Stromal cell of bone marrow (primary cell): ENCODE results near the gene ADAMTS4.

Experiments
- DNase-seq: peaks from one replicate; pipeline ENCODE4 v3.0.0-alpha.2; 2012; ENCODE audit warnings: low read depth

ADAMTS4 gene

DNA sequence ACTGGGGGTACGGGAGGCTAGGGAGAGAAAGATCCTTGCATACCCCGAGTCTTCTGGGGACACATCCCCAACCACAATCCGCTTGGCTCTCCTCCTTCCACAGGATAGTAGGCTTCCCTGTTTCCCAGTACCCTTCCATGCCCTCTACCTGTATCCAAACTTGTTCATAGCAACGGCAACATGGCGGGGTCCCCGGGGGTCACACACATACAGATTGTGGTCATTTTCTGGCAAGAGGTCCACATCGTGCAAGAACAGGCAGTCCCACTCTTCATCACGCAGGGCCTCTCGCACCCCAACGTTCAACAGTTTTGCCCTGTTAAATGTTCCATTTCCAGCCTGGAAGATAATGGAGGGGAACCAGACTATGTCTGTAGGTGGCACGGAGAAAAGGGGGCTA is 25.1 kb downstream of the ADAMTS4 start:
- DNase-seq, result no peak

DNA sequence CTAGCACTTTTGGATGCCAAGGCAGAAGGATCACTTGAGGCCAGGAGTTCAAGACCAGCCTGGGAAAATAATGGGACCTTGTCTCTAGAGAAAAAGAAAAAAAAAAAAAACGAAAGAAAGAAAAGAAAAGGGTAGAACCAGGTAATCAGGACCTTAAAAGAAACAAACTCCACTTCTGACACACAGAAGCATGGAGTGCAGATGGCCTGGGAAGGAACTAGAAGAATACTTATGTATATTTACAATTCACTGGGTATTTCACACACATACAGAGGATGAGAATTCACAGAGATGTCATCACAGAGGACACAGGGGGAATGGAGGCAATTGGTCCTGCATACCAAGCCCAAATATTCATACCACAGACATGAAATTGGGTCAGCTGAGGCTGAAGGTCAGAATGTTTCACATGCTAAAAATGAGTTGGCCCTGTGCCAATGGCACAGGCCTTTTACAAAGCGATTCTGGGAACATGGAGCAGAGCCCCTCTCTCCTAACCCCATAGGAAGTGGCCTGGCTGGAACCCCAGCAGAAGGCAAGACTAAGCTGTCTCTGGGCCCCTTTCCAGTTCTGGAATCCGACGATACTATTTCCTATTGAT is 26.0 kb downstream of the ADAMTS4 start:
- peak; percentile 89 for DNase-seq

DNA sequence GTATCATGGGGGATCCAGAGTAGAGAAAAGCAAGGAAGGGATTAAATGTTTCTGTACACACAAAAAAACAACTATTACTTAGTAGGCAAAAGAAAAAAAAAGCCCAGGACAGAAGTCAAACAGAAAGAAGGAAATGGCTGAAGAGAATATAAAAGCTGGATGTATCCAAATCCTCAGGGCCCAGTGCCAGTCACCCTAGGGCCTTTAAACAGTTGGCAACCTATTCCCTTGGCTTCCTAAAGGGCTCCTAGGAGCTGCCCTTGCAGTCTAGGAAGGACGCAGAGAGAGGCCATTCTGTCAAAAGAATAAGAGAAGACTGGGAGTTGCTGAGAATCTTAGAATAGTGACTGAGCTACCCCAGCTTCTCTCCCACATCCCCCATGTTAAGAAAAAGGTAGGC is 26.5 kb downstream of the ADAMTS4 start:
- DNase-seq, result no peak

DNA sequence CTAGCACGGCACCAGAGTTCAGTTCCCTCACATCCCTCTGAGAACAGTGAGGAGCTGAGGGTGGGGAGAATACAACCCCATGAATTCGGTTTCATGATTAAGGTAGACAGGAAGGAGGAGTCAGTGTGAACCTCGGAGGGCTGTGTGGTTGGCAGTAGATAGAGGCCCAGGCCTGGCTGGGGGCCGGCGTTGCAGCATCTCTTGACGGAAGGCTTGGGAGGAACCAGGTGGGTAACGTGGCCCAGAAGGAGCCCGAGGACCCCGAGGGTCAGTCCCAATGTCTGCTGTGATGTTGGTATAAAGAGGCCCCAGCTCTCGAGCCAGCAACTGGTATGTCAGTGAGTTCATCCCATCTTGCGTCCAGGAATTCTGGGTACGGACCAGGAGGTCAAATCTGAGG is 27.2 kb downstream of the ADAMTS4 start:
- DNase-seq, result no peak

DNA sequence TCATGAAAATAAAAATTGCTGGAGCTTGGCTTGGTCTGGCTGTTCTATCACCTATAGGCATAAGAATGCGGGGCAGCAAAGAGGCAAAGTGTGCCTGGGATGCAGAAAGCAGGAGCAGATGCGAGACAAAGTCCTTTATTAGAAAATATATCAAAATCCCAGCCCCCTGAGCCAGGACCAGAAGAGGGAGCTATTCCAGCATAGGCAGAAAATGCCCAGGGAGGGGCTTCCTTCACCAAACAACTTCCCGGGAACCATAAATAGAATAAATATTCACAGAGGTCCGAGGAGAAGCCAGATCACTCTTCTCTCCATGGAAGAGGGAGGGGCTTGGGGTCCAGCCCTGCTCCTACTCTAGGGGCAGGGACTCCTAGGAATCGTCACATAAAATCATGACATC is 27.7 kb downstream of the ADAMTS4 start:
- no peak for DNase-seq

DNA sequence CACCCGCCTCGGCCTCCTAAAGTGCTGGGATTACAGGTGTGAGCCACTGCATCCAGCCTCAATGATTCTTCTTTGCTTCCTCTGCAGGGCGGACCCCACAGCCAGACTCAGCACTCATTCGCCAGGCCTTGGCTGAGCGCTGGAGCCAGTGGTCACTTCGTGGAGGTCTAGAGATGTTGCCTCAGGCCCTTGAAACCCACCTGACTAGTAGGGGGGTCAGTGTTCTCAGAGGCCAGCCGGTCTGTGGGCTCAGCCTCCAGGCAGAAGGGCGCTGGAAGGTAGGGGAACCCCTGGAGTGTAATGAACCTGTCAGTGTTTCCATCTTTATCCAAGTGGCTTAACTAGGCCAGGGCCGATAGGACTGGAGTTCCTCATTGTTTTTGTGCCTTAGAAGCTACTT is 29.9 kb downstream of the ADAMTS4 start:
- DNase-seq, result no peak

DNA sequence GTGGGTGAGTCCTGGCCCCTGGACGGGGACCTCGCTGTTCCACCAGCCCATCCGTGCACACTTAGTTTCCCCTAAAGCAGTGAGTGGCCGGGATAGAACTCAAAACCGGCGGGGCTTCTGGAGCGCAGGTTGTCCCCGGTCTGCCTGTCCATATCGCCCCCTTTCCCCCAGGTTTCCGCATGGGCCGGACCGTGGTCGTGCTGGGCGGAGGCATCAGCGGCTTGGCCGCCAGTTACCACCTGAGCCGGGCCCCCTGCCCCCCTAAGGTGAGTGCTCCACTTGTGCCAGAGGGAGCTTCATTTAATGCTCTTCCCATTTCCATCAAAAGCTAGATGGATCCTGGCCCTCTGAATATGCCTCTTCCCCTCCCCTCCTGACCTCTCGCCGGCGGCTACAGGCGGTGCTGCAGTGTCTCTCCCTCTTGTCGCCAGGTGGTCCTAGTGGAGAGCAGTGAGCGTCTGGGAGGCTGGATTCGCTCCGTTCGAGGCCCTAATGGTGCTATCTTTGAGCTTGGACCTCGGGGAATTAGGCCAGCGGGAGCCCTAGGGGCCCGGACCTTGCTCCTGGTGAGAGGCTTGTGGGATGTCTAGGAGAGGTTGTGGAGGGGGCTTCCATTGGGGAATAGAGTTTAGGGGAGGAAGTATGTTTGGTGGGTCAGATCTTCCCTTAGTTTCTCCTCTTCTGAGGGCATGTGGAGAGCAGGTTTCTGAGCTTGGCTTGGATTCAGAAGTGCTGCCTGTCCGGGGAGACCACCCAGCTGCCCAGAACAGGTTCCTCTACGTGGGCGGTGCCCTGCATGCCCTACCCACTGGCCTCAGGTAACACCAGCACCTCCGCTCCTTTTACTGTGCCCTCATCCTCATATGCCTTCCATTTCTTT is 31.9 kb downstream of the ADAMTS4 start:
- no peak for DNase-seq

DNA sequence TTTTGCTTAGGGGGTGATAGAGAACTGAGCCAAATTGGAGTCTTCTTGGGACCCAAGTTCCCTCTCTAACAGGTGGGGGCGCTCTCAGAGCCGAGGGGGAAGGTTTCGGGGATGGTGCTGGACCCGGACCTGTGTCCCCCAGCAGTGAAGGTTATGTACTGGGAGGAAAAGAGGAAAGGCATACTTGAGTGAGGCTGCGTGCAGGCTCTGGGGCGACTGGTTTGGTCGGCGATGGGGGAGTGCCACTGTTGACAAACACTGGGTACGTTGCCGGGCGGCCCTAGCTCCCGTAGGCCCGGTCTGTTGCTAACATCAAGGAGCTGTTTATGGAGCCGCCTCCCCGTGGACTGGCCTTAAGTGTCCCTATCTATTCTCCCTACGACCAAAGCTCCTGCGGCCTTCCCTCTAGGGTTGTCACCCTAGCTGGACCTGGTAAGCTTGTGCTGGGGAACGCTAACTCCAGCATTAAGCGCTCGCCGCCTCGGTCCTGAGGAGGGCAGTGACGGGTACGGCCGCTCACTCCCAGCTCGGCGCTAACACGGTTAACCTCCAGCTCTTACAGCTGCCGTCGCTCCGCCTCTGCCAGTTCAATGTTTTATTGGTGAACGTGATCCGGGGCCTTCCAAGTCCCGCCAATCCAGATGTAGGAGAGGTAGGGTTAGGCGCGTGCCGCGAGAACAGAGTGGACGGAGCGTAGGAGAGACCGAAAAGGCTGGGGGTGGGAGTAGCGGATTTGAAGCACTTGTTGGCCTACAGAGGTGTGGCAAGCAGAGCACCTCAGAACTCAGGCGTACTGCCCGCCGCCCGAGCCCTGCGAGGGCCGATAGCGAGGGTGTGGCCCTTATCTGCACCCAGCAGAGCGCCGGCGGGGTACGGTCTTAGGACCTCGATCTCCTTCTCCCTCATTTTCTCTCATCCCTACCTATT is 32.8 kb downstream of the ADAMTS4 start, which contains the start of gene PPOX:
PPOX (plus strand) TSS at position 685 of the 927 bp plus-strand sequence. CDS start 422 bp downstream, outside the sequence.
- DNase-seq, result peak; percentile 98

DNA sequence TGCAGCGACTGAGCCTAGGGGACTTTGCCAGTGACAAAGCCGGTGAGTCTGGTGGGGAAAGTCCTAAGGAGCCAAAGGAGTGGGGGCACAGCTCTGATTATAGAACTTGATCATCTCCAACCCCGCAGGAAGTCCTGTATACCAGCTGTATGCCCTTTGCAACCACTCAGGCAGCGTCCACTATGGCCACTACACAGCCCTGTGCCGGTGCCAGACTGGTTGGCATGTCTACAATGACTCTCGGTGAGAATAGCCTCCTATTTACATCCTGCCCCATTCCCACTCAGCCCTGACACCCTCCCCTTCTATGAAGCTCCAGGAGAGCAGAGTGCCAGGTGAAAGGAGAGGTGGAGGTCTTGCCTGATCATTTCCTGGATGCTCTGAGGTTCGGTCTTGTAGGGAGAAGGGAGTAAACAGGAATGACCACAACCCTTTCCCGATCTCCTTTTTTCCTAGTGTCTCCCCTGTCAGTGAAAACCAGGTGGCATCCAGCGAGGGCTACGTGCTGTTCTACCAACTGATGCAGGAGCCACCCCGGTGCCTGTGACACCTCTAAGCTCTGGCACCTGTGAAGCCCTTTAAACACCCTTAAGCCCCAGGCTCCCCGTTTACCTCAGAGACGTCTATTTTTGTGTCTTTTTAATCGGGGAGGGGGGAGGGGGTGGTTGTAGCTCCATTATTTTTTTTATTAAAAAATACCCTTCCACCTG is 33.8 kb downstream of the ADAMTS4 start:
- DNase-seq, result no peak

DNA sequence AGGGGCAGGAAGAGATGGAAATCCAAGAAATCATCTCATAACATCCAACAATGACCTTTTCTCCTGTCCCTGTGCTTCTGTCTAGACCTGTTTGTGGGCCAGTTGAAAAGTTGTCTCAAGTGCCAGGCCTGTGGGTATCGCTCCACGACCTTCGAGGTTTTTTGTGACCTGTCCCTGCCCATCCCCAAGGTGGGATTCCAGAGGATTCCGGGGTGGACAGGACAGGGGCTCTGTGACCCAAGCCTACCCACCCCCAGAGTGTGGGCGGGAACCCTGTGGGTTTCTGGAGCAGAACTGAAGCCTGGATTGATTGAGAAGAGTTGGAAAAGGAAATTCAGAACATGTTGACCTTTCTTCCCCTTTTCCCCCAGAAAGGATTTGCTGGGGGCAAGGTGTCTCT is 35.1 kb downstream of the ADAMTS4 start:
- DNase-seq, result no peak

DNA sequence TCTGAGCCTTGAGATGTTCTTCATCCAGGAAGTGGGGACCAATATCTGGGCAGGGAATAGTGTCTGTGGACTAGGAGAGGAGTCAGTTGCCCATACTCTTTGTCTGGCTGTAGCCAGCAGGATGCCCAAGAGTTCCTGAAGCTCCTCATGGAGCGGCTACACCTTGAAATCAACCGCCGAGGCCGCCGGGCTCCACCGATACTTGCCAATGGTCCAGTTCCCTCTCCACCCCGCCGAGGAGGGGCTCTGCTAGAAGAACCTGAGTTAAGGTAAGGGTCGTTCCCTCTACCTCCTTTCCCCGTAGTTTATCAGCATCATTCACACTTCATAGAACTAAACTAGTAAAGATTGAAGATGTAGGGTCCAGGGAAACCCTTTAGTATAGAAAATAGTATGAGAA is 36.0 kb downstream of the ADAMTS4 start:
- DNase-seq, result no peak

DNA sequence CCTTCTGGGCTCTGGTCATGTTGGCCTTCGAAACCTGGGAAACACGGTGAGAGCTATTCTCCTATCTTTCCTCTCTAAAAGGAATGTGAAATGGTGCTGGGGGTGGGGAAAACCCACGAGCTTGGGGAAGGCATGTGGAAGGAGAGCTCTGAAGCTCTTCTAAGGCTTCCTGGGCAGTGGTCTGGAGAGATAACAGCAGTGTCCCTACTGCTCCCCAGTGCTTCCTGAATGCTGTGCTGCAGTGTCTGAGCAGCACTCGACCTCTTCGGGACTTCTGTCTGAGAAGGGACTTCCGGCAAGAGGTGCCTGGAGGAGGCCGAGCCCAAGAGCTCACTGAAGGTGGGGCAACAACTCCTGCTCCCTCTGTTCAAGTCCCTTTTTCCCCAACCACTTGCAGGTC is 36.8 kb downstream of the ADAMTS4 start:
- DNase-seq, result no peak

DNA sequence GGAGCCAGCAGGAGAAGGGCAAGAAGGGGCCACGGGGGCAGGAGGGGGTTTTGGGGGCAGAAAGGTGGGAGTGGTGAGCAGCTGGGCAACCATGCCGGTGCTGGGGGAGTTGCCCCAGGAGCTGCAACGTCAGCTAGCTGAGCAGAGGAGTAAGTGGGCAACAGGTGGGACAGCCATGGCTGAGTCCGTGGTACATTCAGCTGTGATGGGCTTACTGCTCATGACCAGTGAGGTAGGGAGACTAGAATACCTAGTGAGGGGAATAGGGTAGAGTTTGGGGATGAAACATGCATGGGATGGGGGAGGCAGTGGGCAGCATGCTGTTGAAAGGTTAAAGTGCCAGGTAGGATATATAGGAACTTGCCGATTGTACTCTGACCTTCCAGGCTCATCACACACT is 37.2 kb downstream of the ADAMTS4 start:
- no peak for DNase-seq

DNA sequence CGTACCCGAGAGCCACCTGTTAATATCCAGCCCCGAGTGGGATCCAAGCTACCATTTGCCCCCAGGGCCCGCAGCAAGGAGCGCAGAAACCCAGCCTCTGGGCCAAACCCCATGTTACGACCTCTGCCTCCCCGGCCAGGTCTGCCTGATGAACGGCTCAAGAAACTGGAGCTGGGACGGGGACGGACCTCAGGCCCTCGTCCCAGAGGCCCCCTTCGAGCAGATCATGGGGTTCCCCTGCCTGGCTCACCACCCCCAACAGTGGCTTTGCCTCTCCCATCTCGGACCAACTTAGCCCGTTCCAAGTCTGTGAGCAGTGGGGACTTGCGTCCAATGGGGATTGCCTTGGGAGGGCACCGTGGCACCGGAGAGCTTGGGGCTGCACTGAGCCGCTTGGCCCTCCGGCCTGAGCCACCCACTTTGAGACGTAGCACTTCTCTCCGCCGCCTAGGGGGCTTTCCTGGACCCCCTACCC is 38.1 kb downstream of the ADAMTS4 start:
- DNase-seq, result no peak

DNA sequence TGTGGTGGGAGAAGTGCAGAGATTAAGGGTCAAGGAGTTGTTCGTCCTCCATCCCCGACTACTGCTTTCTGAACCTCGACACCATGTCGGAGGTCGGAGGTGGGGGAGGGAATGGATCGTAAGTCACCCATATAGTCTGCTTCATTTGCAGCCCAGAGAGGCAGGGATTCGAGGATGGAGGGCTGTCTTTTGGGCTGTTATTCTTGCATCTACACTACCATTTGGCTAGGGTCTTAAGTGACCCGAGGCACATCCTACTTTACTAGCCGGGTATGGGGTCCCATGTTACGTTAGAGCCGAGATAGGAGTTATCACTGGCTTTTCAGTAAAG is 39.0 kb downstream of the ADAMTS4 start:
- no peak for DNase-seq

DNA sequence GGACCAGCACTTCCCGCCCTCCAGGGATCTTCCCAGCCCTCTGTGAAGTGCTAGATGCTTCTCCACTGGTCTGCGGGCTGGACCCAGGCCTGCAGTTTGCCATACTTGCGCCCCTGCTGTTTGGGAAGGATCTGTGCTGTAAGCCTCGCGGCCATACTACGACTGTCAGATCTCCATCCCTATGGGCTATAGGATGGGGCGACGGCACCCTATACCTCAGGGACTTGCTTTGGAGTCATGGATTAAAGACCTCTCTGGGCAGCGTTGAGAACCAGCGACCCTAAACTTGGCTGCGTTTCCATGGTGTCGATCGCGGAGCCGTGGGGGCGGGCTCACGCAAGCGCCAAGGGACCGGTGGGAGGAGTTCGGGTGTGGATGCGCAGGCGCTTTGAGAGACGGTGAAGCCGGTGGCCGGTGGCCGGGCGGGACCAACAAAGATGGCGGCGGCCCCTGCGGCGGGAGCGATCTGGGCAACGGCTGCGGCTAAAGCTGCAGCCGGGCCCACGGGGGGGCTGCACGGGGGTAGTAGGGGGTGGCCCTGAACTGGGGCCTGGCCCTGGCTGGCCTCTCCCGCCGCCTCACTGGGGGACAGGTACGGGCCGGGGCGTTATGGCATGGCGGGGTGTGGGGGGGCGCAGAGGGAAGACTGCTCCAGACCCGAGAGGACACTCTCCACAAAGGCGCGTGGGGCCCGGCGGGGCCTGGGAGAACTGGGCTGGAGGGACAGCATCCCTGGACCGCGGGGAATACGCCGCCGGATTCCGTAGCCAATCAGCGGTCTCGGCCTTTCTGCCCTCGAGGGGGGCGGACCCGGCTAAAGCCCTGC is 39.6 kb downstream of the ADAMTS4 start, which contains the start of gene USP21:
USP21 (plus strand) TSS at position 414 of the 826 bp plus-strand sequence. CDS start 1,141 bp downstream, outside the sequence.
- DNase-seq, result peak; percentile 75

DNA sequence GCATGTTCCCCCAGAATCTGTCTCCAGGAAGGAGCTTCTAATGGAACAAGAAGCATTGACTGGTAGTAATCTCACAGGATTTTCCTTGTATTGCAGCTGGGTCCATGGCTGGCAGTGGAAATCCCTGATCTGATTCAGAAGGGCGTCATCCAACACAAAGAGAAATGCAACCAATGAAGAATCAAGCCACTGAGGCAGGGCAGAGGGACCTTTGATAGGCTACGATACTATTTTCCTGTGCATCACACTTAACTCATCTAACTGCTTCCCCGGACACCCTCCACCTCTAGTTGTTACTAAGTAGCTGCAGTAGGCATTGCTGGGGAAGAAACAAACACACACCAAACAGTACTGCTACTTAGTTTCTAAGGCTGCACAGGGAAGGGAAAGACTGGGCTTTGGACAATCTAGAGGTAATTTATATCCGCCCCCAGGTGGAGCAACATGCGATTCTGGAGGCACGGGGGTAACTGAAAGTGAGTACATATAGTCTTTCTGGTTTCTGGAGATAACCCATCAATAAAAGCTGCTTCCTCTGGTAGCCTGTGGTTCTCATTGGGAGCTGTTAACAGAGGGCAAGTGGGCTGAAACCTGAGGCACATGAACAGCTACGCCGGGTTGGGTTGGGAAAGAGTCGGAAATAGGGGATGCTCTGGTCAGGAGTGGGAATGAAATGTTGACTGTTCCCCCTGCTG is 40.4 kb downstream of the ADAMTS4 start:
- no peak for DNase-seq

DNA sequence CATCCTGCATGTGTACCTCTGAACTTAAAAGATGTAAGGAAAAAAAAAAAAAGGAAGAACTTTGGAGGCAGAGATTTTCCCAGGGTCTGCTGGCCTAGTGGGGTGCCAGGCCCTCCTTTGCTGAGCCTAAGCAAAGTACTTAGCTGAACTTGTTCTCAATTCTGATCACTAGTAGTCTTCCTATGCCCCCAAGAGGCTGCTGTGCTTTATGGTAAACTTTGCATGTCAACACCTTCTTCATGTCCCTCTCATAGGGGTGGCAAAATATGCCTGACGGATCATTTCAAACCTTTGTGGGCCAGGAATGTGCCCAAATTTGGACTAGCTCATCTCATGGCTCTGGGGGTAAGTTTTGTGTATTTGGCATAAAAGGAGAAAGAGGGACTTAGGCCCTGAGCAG is 41.0 kb downstream of the ADAMTS4 start:
- DNase-seq, result no peak

DNA sequence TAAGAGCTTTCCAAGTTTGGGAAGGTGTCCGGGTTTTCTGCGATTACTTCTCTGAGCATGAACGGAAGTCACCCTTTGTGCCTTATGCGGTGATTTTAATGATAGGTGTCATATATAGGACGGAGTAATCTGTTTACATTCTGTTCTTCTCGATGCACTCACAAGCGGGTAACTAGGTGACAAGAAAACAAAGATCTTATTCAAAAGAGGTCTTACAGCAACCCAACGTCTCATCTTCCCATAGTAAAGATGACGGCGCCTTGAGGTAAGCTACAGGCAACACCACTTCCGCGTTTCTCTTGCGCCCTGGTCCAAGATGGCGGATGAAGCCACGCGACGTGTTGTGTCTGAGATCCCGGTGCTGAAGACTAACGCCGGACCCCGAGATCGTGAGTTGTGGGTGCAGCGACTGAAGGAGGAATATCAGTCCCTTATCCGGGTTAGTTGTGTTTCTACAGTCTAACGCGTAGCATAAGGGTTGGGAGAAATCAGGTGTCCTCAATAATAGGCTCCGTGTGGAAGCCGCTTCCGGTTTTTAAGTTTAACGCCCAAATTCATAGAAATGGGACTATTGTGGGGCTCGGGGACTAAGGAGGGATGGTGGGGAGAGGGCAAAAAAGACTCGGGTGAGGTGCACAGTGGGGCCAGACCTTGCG is 45.0 kb downstream of the ADAMTS4 start, which contains the start of gene UFC1:
UFC1 (plus strand) TSS at position 297 of the 656 bp plus-strand sequence; CDS start at position 317, 20 bp downstream.
- peak; percentile 81 for DNase-seq
